Adrenal gland (tissue), 5 donors: ENCODE results near the gene ANO2.

Source experiments
- CTCF ChIP-seq, 6 experiments: fragments of 450-650 bp in 4 of 6; fragments of 200-600 bp in 2 of 6; sonication (generic) in 1 of 6; IDR thresholded peaks; 1 replicate in 5 of 6; 2 replicates in 1 of 6; pipeline versions ENCODE4 v1.5.1 to v1.8.0; 2016 to 2021; ENCODE audit warnings: antibody characterized with exemption in 6 of 6, mild to moderate bottlenecking in 2 of 6, moderate library complexity in 1 of 6
- POLR2A ChIP-seq, 2 donors: fragments of 450-650 bp; IDR thresholded peaks; one replicate each; pipeline ENCODE4 v1.6.1; 2017; ENCODE audit warnings: antibody characterized with exemption in 2 of 2, mild to moderate bottlenecking in 2 of 2, moderate library complexity in 1 of 2
- donor health status: DM: no; HTN: no; CAD: no.

GRCh38 chr12:5915511-5915910 is 29.5 kb downstream of the ANO2 start:
- TF ChIP-seq CTCF (IDR thresholded peaks at IDR 0.05) = no peak
- no peak for TF ChIP-seq POLR2A (IDR thresholded peaks at IDR 0.05)
